Activated CD8-positive, alpha-beta memory T cell treated with anti-CD3 and anti-CD28 coated beads, Interleukin-2, amount 50 U/mL, for 24 hours (primary cell): ENCODE measurements around the gene RHBDD2.
"Not testable (repeated sequence)": the region's sequence is repeated elsewhere in the genome, so short reads cannot be mapped to it uniquely, and the experiment has no call there.

Experiments used
- DNase-seq: peaks from one replicate; pipeline ENCODE4 v3.0.0-alpha.2; 2020; ENCODE audit errors: extremely low read depth

The RHBDD2 gene

GRCh38 chr7:75866489-75867389, 12.1 kb upstream of the RHBDD2 start:
- DNase-seq, result no peak

DNA sequence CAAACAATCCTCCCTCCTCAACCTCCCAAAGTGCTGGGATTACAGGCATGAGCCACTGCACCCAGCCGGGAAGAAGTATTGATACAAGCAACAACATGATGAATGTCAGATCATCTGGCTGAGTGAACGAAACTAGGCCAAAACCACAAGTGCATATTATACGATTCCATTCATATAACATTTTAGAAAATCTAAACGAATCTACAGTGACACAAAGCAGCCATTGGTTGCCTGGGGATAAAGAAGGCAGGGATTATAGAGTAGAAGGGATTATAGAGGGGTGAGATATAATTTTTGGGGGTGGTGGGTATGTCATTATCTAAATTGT, 11.5 kb upstream of the RHBDD2 start:
- DNase-seq, result no peak

DNA sequence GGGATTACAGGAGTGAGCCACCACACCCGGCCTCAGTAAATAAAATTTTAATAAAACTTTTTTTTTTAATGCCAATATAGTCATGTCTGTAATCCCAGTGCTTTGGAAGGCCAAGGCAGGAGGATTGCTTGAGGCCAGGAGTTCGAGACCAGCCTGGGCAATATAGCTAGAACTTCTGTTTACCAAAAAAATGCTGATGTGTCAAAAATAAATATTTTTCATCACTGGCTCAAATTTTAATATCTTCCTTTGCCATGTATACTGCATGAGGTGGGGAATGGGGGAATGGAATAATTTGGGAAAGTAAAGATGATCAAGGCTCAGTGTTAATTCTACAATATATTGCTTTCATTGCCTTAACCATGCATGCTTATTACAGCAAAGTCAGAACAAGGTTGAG, 10.7 kb upstream of the RHBDD2 start:
- DNase-seq, result no peak

- DNase-seq, result no peak
These were observed 9.0 kb upstream of the RHBDD2 start for GRCh38 chr7:75869776-75870379.

GRCh38 chr7:75870557-75871161, 8.2 kb upstream of the RHBDD2 start:
- no peak for DNase-seq

GRCh38 chr7:75872073-75872782, 6.6 kb upstream of the RHBDD2 start:
- DNase-seq, result no peak

- not testable (repeated sequence) for DNase-seq
These were observed 4.7 kb upstream of the RHBDD2 start for GRCh38 chr7:75874180-75874579.

DNA sequence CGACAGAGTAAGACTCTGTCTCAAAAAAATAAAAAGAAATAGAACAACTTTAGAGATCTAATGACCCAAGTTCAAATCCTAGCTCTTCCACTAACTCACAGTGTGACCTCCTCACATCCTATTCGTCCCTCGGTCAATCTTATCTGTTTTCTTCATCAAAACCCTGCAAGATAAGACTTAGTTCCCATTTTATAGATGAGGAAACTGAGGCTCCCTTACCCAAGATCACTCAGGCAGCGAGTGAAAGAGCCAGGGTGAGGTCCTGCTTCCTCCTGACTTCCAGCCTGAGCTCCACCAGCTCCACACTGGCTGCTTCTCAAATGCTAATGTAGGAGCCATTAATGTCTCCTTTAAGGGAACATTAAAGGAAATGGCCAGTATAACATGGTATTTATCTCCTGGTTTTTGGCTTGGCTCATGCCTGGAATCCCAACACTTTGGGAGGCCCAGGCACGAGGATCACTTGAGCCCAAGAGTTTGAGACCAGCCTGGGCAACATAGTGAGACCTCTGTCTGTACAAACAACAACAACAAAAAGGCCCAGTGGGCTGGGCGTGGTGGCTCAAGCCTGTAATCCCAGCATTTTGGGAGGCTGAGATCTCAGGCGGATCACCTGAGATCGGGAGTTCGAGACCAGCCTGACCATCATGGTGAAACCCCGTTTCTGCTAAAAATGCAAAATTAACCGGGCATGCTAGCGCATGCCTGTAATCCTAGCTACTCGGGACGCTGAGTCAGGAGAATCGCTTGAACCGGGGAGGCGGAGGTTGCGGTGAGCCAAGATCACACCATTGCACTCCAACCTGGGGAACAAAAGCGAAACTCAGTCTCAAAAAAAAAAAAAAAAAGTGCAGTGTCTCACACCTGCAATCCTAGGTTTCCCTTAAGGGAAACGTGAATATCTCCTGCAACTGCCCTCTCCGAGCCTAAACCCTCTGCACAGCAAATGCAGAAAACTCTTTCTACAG, 3.4 kb upstream of the RHBDD2 start:
- DNase-seq, result no peak

DNA sequence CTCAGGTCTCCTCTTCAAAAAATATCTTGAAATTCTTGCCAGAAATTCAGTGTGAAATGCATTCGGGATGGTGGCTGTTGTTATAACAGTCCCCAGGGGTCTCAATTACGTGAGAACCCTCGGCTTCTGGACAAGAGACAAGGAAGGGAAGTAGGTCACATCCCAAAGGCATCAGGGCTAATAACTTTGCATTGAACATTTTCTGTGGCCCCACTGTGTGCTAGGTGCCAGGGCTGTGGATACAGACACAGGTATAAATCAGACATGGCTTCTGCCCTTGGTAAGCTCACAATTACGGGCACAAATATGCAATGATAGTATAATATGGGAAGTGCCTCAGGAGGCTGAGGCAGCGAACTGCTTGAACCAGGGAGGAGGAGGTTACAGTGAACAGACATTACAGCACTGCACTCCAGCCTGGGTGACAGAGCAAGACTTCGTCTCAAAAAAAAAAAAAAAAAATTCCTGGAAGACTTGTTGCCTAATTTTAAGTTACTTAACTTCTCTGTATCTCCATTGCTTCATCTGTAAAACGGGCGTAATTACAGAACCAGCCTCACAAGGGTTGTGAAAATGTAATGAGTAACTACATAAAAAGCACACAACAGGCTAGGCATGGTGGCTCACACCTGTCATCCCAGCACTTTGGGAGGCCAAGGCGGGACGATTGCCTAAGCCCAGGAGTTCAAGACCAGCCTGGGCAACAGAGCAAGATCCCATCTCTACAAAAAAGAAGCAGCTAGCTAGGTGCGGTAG, 2.5 kb upstream of the RHBDD2 start:
- DNase-seq, result no peak

DNA sequence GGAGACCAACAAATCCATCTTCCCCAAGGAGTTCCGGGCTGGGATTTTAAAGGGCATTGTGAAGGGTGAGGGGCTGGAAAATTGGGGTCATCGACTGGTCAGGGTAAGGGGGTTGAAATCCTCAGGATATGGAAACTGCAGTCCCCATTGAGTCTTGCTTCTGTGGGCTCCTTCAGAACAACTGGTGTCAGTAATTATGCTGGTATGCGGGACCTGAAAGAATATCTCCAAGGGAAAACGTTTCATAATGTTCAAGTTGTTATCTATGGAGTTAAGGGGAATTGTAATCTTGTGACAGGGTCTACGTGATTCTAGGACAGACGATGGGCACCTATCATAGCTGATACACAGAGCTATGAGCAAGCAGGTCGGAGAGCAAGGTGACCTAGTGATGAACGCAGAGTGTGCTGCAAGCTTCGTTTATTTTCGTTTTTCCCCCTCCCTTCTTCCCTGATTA, 494 bp upstream of the RHBDD2 start:
- DNase-seq, result no peak

- DNase-seq, result no peak
These were observed 944 bp downstream of the RHBDD2 start for GRCh38 chr7:75879771-75880184.

DNA sequence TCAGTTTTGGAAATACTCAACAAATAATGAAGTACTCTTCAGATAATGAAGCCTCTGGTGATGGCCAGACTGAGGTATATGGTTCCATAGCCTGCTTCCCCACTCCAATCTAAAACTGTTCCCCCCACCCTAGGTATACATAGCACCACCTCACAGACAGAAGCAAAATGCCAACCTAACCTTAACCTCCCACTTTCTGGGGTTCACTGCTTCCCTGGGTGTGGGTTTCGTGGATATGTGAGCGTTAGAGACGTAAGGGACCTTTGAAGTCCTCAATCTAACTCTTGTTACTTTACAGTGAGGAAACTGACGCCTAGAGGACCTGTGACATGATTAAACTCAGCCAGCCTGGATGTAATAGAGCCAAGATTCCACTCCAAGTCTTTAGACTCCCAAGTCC, 1.4 kb downstream of the RHBDD2 start:
- DNase-seq, result no peak

DNA sequence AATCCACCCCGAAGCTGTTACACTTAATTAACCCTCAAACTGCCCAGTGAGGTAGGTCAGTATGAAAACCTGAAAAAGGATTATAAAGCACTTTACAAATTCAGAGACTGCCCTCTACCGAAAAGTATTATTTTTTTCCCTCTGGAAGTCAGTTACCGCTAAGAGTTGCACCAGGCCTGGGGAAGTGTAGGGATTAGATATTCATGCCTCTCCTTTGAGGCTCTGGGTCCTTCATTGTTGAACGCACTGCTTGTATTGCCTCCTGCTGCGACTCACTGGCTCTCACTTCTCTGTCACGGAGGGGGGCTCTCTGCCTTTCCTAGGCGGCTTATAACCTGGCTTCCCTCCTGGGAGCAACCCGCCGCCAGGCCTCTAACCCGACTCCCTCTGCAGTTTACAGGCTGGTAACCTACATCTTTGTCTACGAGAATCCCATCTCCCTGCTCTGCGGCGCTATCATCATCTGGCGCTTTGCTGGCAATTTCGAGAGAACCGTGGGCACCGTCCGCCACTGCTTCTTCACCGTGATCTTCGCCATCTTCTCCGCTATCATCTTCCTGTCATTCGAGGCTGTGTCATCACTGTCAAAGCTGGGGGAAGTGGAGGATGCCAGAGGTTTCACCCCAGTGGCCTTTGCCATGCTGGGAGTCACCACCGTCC, 2.7 kb downstream of the RHBDD2 start:
- DNase-seq, result no peak

GRCh38 chr7:75883265-75883824, 4.5 kb downstream of the RHBDD2 start:
- not testable (repeated sequence) for DNase-seq

GRCh38 chr7:75884476-75884875, 5.6 kb downstream of the RHBDD2 start:
- DNase-seq, result no peak

DNA sequence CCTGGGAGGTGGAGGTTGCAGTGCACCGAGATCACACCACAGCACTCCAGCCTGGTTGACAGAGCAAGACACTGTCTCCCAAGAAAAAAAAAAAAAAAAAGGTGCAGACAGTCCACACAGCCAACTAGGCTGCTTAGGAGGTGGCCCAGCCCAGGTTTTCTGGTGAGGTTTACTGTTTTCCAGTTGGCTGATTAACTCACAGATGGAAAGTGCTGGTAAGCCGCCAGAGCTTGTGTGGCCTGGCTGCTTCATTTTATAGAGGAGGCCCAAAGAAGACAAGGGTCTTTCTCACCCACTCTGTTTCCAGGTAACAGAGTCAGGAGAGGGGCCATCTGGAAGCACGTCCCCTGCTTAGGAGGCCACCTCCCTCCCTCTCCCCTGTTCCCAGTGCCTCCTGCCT, 6.2 kb downstream of the RHBDD2 start:
- DNase-seq, result no peak

DNA sequence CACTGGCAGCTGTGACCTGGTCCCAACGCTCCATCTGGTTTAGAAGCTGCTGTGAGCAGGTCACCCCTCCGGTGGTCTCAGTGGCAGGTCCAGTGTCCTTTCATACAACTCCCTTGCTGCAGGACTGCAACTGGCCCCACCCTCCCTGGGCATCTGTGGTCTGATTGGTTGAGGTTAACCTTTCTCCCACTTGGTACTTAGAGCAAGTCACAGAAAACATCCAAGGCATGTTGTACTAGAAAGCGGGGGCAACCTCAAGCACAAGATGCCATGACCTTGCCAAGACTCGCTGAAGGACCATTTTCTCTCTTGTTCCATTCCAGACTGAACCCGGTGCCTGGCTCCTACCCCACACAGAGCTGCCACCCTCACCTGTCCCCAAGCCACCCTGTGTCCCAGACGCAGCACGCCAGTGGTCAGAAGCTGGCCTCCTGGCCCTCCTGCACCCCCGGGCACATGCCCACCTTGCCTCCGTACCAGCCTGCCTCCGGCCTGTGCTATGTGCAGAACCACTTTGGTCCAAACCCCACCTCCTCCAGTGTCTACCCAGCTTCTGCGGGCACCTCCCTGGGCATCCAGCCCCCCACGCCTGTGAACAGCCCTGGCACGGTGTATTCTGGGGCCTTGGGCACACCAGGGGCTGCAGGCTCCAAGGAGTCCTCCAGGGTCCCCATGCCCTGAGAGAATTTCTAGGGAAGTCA, 9.0 kb downstream of the RHBDD2 start:
- DNase-seq, result no peak

- DNase-seq, result no peak
These were observed 9.8 kb downstream of the RHBDD2 start for GRCh38 chr7:75888464-75889222.
